GM12865 (cell line): Measurements from ENCODE around the gene ZMYND15.

Experiments
- DNase-seq: peaks from one replicate; pipeline ENCODE4 v3.0.0; 2010; ENCODE audit warnings: low read depth
- H3K4me3 ChIP-seq: 2 replicates; pipeline ENCODE4 v1.5.1; 2011; ENCODE audit warnings: mild to moderate bottlenecking, low read depth, low read length, control low read depth
- CTCF ChIP-seq: IDR thresholded peaks from 2 replicates; pipeline ENCODE4 v1.5.1; 2011; ENCODE audit warnings: low read length, control low read depth, low read depth, inconsistent platforms; ENCODE audit not compliant: insufficient read depth; ENCODE audit errors: missing control alignments

The ZMYND15 gene

GRCh38 chr17:4786106-4786511 lies 46.5 kb downstream of the ZMYND15 start, which contains the start of gene VMO1:
Gene VMO1 (minus strand): TSS chr17:4786364. CDS start chr17:4786352, 12 bp downstream.
- H3K4me3 ChIP-seq = no peak within 1 kb of the TSS
- no peak for TF ChIP-seq CTCF
- no peak for DNase-seq

GRCh38 chr17:4786516-4786915 lies 46.9 kb downstream of the ZMYND15 start:
- TF ChIP-seq CTCF = no peak
- no peak overlapping the region for H3K4me3 ChIP-seq
- no peak for DNase-seq

GRCh38 chr17:4788159-4788806 lies 48.6 kb downstream of the ZMYND15 start:
- no peak for TF ChIP-seq CTCF
- DNase-seq = no peak
- H3K4me3 ChIP-seq = no peak overlapping the region

- DNase-seq = no peak
- TF ChIP-seq CTCF = no peak
- H3K4me3 ChIP-seq = peak within 1 kb of the TSS; percentile 73
Measured at GRCh38 chr17:4788807-4789700, 49.4 kb downstream of the ZMYND15 start, which contains the start of gene GLTPD2. Gene GLTPD2 (plus strand): TSS chr17:4788964. CDS start chr17:4789012, 48 bp downstream.

GRCh38 chr17:4789701-4789950 lies 50.0 kb downstream of the ZMYND15 start:
- H3K4me3 ChIP-seq = peak overlapping the region; percentile 73
- DNase-seq = no peak
- TF ChIP-seq CTCF = no peak

DNA sequence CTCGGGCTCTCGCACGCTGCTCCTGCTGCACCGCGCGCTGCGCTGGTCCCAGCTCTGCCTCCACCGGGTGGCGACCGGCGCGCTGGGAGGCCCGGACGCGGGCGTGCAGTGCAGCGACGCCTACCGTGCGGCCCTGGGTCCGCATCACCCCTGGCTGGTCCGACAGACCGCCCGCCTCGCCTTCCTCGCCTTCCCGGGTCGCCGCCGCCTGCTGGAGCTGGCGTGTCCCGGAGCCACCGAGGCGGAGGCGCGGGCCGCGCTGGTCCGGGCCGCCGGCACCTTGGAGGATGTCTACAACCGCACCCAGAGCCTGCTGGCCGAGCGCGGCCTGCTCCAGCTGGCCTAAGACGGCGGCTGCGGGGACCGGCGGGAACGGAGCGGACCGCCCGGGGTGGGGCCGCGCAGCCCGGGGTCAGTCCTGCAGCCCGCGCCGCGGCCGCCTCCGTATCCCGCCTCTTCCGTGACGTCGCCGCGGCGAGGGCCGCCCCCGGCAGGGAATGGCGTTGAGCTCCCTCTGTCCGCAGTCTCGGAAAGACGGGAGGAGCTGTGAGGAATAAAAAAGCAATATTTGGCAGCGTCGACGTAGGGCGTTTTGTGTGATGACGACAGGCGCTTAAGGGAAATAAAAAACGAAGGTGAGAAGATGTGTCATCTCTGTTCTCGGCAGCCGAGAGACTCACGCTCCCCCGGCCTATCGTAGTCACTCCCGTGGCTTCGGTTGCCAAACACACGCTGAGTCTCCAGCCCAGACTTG lies 50.5 kb downstream of the ZMYND15 start:
- DNase-seq = peak; percentile 92
- peak; percentile 84 for TF ChIP-seq CTCF
- H3K4me3 ChIP-seq = peak overlapping the region; percentile 73
